Smooth muscle cell of bladder (primary cell): ENCODE results near the gene HS1BP3. TPM values are rescaled to one million over a fixed set of nuclear protein-coding genes. Genes with fewer than 3 reads are reported as not detected.

Experiments
- total RNA-seq: library from RNA; depleted of rRNA; stranded (reverse); fragments of >200 nt; gene quantifications from 2 replicates; pipeline ENCODE4 v1.2.3, GENCODE V29; 2014

Gene HS1BP3, protein sequence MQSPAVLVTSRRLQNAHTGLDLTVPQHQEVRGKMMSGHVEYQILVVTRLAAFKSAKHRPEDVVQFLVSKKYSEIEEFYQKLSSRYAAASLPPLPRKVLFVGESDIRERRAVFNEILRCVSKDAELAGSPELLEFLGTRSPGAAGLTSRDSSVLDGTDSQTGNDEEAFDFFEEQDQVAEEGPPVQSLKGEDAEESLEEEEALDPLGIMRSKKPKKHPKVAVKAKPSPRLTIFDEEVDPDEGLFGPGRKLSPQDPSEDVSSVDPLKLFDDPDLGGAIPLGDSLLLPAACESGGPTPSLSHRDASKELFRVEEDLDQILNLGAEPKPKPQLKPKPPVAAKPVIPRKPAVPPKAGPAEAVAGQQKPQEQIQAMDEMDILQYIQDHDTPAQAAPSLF
- total RNA-seq, result 24.5 and 27.5 TPM in 2 replicates

DNA sequence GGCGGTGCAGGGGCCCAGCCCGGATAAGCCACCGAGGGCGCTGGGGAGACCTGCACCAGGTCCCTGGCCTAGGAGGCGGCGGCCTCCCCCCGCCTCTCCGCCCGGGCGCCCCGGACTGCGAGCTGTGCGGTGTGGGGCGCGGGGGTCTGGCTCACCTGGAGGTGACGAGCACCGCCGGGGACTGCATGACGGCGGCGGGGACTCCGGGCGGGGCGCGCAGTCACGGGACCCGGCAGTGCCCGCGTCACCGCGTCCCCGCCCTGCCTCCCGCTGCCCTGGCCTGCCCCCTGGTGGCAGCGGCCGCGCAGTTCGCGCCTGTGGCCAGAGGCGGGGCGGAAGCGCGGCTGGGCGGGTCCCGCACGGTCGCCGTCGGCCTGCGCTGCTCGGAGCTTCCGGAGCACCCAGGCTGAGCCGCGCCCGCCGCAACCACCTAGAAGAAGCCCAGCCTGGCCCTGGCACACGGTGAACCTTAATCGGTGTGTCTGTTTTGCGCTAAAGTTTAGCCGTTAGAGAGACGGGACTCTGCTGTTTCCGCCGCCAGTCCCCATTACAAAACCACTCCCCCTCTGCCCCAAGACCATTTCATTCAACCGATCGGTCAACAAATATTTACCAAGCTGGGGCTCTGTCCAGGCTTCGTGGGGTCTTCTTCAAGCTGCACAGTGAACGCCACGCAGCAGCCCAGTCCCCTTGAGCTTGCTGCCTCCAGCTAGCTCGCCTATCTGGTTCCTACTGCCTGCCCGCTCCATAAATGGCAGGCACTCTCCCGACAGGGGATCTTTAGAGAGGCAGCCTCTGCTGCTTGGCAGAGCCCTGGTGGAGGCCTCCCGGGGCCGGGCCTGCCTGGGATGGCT is at the start of gene HS1BP3:
Gene HS1BP3, minus strand, starts transcription at position 222 of the 854 bp plus-strand sequence. Its CDS starts 35 bp downstream, at position 187.

GRCh38 chr2:20666304-20667150 is 15.6 kb upstream of the HS1BP3 start, which contains the start of gene GDF7:
TSS of gene GDF7 (plus strand) at chr2:20667144. CDS start at chr2:20667240, 96 bp downstream.

Other genes with a start within 250 kb of the HS1BP3 start
- gene RHOB, start 204.0 kb downstream of the HS1BP3 start, total RNA-seq, result 130 and 143 TPM in 2 replicates
- 0.09 and 0.14 TPM in 2 replicates for gene GDF7, start 16.0 kb upstream of the HS1BP3 start, total RNA-seq
- 13.5 and 14.8 TPM in 2 replicates for gene LDAH, start 172.0 kb upstream of the HS1BP3 start, total RNA-seq